Nephron (organoid): ENCODE measurements around the gene FRMD1.
A peak's percentile ranks its signal among the peaks of the same experiment; 100 is the strongest.

Experiments used
- H3K27ac Mint-ChIP-seq, 3 experiments: 2 replicates each; pipeline ENCODE4 v1.8.0; 2020; ENCODE audit warnings: mixed read lengths in 3 of 3, mild to moderate bottlenecking in 2 of 3, moderate library complexity in 1 of 3
- H3K27me3 Mint-ChIP-seq: 2 replicates; pipeline ENCODE4 v1.8.0; 2021; ENCODE audit warnings: low read depth, mild to moderate bottlenecking, moderate library complexity, mixed read lengths
- H3K36me3 Mint-ChIP-seq: 2 replicates; pipeline ENCODE4 v1.8.0; 2020; ENCODE audit warnings: low read depth, mixed read lengths
- H3K4me1 Mint-ChIP-seq: 2 replicates; pipeline ENCODE4 v1.8.0; 2020; ENCODE audit warnings: mixed read lengths
- H3K4me3 Mint-ChIP-seq, 3 experiments: 2 replicates each; pipeline ENCODE4 v1.8.0; 2020; ENCODE audit warnings: mild to moderate bottlenecking in 3 of 3, mixed read lengths in 3 of 3, moderate library complexity in 2 of 3
- H3K9me3 Mint-ChIP-seq: 2 replicates; pipeline ENCODE4 v1.8.0; 2020; ENCODE audit warnings: mixed read lengths
- TF ChIP-seq, protein P1 (sequence below), 3 experiments: fragments of 200-600 bp; sonication (generic); IDR thresholded peaks; one replicate each; pipeline ENCODE4 v1.5.0; 2021; ENCODE audit warnings: antibody characterized with exemption in 3 of 3; ENCODE audit not compliant: unreplicated experiment in 3 of 3

FRMD1 gene

DNA sequence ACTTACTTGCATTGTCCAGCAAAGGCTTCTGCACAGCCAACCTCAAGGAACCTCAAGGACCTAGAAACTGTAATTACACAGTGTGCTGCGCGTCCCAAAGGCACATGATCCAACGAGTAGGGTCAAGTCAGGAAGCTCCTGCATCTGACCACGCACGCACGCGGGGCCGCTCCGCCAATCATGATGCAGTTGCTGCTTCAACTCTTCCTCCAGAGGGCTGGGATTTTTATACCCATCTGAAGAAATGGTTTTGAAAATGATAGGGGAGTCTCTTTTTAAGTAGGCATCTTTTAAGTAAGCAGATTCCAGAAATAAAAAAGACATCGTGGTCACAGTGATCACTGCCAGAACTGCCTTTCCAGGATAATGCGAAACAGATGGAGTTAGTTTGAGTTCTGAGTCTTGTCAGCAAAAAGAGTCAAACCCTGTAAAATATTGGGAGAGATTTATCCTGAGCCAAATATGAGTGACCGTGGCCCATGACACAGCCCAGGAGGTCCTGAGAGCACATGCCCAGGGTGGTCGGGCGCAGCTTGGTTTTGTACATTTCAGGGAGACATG, 47.5 kb downstream of the FRMD1 start:
- H3K4me3 Mint-ChIP-seq, result peak overlapping the region; percentile 11 to 51 (median 47)
- TF ChIP-seq, protein P1, sequence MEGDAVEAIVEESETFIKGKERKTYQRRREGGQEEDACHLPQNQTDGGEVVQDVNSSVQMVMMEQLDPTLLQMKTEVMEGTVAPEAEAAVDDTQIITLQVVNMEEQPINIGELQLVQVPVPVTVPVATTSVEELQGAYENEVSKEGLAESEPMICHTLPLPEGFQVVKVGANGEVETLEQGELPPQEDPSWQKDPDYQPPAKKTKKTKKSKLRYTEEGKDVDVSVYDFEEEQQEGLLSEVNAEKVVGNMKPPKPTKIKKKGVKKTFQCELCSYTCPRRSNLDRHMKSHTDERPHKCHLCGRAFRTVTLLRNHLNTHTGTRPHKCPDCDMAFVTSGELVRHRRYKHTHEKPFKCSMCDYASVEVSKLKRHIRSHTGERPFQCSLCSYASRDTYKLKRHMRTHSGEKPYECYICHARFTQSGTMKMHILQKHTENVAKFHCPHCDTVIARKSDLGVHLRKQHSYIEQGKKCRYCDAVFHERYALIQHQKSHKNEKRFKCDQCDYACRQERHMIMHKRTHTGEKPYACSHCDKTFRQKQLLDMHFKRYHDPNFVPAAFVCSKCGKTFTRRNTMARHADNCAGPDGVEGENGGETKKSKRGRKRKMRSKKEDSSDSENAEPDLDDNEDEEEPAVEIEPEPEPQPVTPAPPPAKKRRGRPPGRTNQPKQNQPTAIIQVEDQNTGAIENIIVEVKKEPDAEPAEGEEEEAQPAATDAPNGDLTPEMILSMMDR (IDR thresholded peaks at IDR 0.05; ENCODE audit: unreplicated experiment in 3 of 3), result no peak
- peaks cover 9% of the 10 kb centered on the region for H3K9me3 Mint-ChIP-seq
- H3K36me3 Mint-ChIP-seq, result no peaks in the 10 kb centered on the region
- peaks cover 11% of the 10 kb centered on the region for H3K27me3 Mint-ChIP-seq
- peak overlapping the region; percentile 92 to 99 (median 99) for H3K27ac Mint-ChIP-seq
- H3K4me1 Mint-ChIP-seq, result peaks cover 63% of the 10 kb centered on the region

DNA sequence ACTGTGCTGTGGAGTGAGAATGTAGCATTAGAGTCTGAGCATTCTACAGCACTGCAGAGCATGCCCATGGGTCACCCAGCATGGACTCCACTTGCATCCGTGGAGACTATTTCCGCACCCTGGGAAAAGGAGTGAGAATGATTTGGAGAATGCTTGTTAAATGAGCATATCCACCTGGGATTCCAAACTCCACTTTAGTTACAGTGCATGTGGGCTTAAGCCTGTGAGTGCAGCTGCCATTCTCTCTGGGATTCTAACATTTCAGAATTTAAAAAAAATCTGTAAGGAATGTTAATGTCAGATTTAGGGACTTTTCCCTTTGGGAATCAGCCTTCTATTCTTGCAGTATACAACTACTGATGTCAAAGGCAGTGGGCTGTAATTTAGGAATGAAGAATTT, 48.1 kb downstream of the FRMD1 start:
- H3K4me1 Mint-ChIP-seq, result peaks cover 62% of the 10 kb centered on the region

DNA sequence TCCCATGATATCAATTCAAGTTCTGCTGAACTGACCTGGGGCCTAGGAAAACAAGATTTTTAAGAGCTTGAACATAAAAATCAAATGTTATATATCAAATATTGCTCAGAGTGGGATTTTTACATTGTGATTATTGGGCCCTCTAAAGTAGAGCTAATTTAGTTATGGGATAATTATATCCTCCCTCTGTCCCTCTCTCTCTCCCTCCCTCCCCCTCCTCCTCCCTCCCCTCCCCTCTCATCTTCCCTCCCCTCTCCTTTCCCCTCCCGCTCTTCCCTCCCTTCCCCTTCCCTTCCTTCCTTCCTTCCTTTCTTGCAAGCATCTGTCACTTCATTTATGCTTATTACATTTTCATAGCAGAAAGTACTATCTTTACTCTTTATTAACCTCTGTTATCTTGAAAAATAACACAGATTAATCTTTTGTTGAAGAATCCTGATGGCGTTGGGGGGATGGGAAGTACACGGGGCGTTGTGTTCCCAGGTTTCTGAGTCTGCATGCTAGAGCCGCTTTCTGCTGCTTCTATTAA, 48.7 kb downstream of the FRMD1 start:
- peaks cover 6% of the 10 kb centered on the region for H3K27me3 Mint-ChIP-seq
- peaks cover 56% of the 10 kb centered on the region for H3K4me1 Mint-ChIP-seq
- peaks cover 8% of the 10 kb centered on the region for H3K9me3 Mint-ChIP-seq
- no peaks in the 10 kb centered on the region for H3K36me3 Mint-ChIP-seq
- peak overlapping the region; percentile 92 to 99 (median 99) for H3K27ac Mint-ChIP-seq
- TF ChIP-seq, protein P1 (IDR thresholded peaks at IDR 0.05; ENCODE audit: unreplicated experiment in 3 of 3), result no peak
- H3K4me3 Mint-ChIP-seq, result no peak overlapping the region

More for the DNA sequence above, 48.1 kb downstream of the FRMD1 start:
- no peaks in the 10 kb centered on the region for H3K36me3 Mint-ChIP-seq
- TF ChIP-seq, protein P1 (IDR thresholded peaks at IDR 0.05; ENCODE audit: unreplicated experiment in 3 of 3), result no peak
- peaks cover 8% of the 10 kb centered on the region for H3K9me3 Mint-ChIP-seq
- H3K27me3 Mint-ChIP-seq, result peaks cover 11% of the 10 kb centered on the region
- no peak overlapping the region for H3K4me3 Mint-ChIP-seq
- H3K27ac Mint-ChIP-seq, result peak overlapping the region; percentile 92 to 99 (median 99)

DNA sequence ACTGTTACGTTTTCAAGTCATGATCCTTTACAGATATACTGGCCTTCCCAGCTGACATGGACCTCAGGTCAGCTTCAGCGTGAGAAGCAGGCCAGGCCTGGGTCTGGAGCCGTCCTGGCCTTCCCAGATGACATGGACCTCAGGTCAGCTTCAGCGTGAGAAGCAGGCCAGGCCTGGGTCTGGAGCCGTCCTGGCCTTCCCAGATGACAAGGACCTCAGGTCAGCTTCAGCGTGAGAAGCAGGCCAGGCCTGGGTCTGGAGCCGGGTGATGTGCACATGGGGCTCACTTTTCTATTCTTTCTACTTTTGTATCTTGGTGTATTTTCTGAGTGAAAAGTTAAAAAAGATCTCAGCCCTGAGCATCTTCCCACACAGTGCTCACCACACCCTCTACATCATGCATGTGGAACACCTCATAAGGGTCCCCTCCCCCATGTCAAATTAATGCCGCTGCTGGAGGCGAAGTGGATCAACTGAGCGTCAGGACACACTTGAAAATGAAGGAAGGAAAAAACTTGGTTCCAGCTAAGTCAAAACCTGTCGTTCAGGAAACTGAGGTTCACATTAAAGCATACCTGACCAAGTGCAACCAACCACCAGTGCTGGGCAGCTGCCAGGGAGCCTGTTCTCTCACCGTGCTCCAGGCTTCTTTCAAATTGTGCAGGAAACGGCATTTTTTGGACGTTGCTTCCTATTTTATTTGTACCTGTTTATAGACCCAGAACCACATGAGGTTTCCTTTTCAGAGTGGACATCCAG, 49.4 kb downstream of the FRMD1 start:
- Mint-ChIP-seq H3K27ac (peak overlapping the region in 2 of 3 experiments; percentile 22 to 35), H3K36me3 (no peaks in the 10 kb centered on the region), H3K27me3 (peaks cover under 1% of the 10 kb centered on the region), H3K4me1 (peaks cover 51% of the 10 kb centered on the region), H3K4me3 (no peak overlapping the region), H3K9me3 (peaks cover 5% of the 10 kb centered on the region)
- TF ChIP-seq, protein P1 (IDR thresholded peaks at IDR 0.05; ENCODE audit: unreplicated experiment in 3 of 3), result no peak

DNA sequence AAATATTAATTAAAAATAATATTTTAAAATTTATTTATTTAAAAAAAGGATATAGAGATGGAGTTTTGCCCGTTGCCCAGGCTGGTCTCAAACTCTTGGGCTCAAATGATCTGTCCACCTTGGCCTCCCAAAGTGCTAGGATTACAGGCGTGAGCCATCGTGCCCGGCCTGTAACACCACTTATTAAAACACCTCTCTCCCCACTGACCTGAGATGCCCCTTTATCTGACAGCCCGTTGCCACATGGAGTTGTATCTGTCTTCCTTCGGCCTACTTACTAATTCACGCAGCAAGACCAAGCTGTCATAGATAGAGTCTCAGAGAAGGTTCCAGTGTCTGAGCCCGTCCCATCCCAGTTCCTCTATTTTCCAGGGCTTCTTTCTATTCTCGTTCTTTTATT, 50.8 kb downstream of the FRMD1 start:
- peak overlapping the region in 1 of 3 experiments; percentile 41 for H3K27ac Mint-ChIP-seq
- TF ChIP-seq, protein P1 (IDR thresholded peaks at IDR 0.05; ENCODE audit: unreplicated experiment in 3 of 3), result no peak
- no peaks in the 10 kb centered on the region for H3K36me3 Mint-ChIP-seq
- H3K9me3 Mint-ChIP-seq, result no peaks in the 10 kb centered on the region
- peaks cover 4% of the 10 kb centered on the region for H3K27me3 Mint-ChIP-seq
- H3K4me3 Mint-ChIP-seq, result no peak overlapping the region
- peaks cover 50% of the 10 kb centered on the region for H3K4me1 Mint-ChIP-seq
